Measurements from ENCODE around the gene RPA4. TPM values are rescaled to one million over a fixed set of nuclear protein-coding genes. Genes with fewer than 3 reads are reported as not detected.
"Not testable (repeated sequence)": the region's sequence is repeated elsewhere in the genome, so short reads cannot be mapped to it uniquely, and the experiment has no call there.

The RPA4 gene
- total and polyA plus RNA-seq, 2 experiments from 2014 or later: 1.0 to 1.4 TPM

DNA sequence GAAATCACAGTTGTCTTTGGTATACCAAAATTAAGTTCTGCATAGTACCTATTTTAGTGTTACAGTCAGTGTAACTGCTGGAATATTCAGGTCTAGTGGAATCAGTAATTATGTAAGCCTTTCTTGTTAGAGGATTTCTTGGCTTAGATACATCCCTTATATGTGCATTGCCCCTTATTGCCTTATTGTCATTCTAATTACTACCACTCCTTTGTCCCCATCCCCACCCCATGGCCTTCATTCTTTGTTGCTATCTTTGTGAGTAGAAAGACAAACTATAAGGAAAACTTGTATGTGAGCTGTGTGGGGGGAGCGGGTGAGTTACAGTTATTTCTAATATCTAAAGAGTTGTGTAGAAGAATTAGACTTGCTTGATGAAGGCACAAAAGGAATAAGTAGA is 36.9 kb upstream of the RPA4 start (continued):
- TF ChIP-seq, protein P1, sequence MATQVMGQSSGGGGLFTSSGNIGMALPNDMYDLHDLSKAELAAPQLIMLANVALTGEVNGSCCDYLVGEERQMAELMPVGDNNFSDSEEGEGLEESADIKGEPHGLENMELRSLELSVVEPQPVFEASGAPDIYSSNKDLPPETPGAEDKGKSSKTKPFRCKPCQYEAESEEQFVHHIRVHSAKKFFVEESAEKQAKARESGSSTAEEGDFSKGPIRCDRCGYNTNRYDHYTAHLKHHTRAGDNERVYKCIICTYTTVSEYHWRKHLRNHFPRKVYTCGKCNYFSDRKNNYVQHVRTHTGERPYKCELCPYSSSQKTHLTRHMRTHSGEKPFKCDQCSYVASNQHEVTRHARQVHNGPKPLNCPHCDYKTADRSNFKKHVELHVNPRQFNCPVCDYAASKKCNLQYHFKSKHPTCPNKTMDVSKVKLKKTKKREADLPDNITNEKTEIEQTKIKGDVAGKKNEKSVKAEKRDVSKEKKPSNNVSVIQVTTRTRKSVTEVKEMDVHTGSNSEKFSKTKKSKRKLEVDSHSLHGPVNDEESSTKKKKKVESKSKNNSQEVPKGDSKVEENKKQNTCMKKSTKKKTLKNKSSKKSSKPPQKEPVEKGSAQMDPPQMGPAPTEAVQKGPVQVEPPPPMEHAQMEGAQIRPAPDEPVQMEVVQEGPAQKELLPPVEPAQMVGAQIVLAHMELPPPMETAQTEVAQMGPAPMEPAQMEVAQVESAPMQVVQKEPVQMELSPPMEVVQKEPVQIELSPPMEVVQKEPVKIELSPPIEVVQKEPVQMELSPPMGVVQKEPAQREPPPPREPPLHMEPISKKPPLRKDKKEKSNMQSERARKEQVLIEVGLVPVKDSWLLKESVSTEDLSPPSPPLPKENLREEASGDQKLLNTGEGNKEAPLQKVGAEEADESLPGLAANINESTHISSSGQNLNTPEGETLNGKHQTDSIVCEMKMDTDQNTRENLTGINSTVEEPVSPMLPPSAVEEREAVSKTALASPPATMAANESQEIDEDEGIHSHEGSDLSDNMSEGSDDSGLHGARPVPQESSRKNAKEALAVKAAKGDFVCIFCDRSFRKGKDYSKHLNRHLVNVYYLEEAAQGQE (IDR thresholded peaks at IDR 0.05; ENCODE audit: unreplicated experiment): no peak
- TF ChIP-seq ZNF331 (CRISPR knock-in tag; IDR thresholded peaks at IDR 0.05; ENCODE audit: low read depth): no peak
- TF ChIP-seq CREB1 (CRISPR knock-in tag; IDR thresholded peaks at IDR 0.05; ENCODE audit: low read depth): no peak

DNA sequence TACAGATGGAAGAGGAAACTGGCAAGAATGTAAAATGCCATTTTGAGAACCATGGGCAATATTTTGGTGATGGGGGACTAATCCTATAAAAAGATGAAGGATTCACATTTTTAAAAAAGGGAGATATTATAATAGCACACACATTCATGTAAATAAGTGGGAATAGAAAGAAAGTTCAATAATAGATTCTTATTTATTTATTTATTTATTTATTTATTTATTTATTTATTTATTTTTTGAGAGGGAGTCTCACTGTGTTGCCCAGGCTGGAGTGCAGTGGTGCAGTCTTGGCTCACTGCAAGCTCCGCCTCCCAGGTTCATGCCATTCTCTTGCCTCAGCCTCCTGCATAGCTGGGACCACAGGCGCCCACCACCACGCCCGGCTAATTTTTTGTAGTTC is 24.3 kb upstream of the RPA4 start:
- not testable (repeated sequence) for H3K27ac Mint-ChIP-seq; H3K9me3 Mint-ChIP-seq; H3K36me3 ChIP-seq (ENCODE audit: insufficient read depth); H3K79me2 ChIP-seq (replicated peaks; ENCODE audit: insufficient read depth); H3K4me2 ChIP-seq; H3K27ac ChIP-seq (ENCODE audit: low read depth); H3K4me3 Mint-ChIP-seq; H3K27me3 ChIP-seq (ENCODE audit: insufficient read depth); H3K27me3 Mint-ChIP-seq (ENCODE audit: insufficient read depth, low read depth, poor library complexity); H2AFZ ChIP-seq; H3K9me2 ChIP-seq (ENCODE audit: insufficient read depth); H3K36me3 Mint-ChIP-seq (ENCODE audit: low read depth); H4K20me1 ChIP-seq (replicated peaks; ENCODE audit: insufficient read depth); ATAC-seq; H3K4me1 Mint-ChIP-seq; H3K4me3 ChIP-seq; DNase-seq (ENCODE audit: low spot score); H3F3A ChIP-seq (replicated peaks; ENCODE audit: low read depth); H3K4me1 ChIP-seq (ENCODE audit: insufficient read depth)

DNA sequence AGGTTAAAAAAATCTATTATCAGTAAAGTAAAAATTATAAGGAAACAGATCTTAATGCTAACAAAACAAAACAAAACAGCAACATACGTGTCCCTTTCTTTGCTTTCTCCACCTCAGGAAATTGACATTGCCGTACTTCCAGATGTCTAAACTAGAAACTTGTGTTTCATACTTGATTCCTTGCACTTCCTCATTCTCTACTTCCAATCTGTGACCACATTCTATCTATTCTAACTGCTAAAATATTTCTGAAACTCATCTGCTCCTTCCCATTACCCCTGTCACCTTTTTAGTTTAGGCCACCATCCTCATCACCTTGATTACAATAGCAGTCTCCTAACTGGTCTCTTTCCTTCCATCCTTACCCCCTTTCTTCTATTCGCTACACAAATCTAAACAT is 22.5 kb upstream of the RPA4 start:
- no peaks in the 10 kb centered on the region for H3K79me2 ChIP-seq (replicated peaks; ENCODE audit: insufficient read depth)
- H3K4me1 ChIP-seq (ENCODE audit: insufficient read depth): no peaks in the 10 kb centered on the region
- no peak overlapping the region for H2AFZ ChIP-seq
- H3K4me3 ChIP-seq: no peak overlapping the region
- ATAC-seq (no peak), DNase-seq (ENCODE audit: low spot score) (no peak)
- no peak overlapping the region for H3K4me2 ChIP-seq
- H4K20me1 ChIP-seq (replicated peaks; ENCODE audit: insufficient read depth): no peaks in the 10 kb centered on the region
- no peaks in the 10 kb centered on the region for H3K9me2 ChIP-seq (ENCODE audit: insufficient read depth)
- no peaks in the 10 kb centered on the region for H3F3A ChIP-seq (replicated peaks; ENCODE audit: low read depth)
- no peaks in the 10 kb centered on the region for H3K27me3 ChIP-seq (ENCODE audit: insufficient read depth)
- Mint-ChIP-seq H3K27me3 (ENCODE audit: insufficient read depth, low read depth, poor library complexity) (peaks cover 2% of the 10 kb centered on the region), H3K4me1 (no peaks in the 10 kb centered on the region), H3K9me3 (no peaks in the 10 kb centered on the region), H3K4me3 (no peak overlapping the region), H3K36me3 (ENCODE audit: low read depth) (no peaks in the 10 kb centered on the region), H3K27ac (no peak overlapping the region)
- no peak overlapping the region for H3K27ac ChIP-seq (ENCODE audit: low read depth)
- H3K36me3 ChIP-seq (ENCODE audit: insufficient read depth): no peaks in the 10 kb centered on the region
- TF ChIP-seq ZNF331 (CRISPR knock-in tag; IDR thresholded peaks at IDR 0.05; ENCODE audit: low read depth): no peak
- TF ChIP-seq ZNF114 (CRISPR knock-in tag; IDR thresholded peaks at IDR 0.05): no peak
- TF ChIP-seq, protein P2, sequence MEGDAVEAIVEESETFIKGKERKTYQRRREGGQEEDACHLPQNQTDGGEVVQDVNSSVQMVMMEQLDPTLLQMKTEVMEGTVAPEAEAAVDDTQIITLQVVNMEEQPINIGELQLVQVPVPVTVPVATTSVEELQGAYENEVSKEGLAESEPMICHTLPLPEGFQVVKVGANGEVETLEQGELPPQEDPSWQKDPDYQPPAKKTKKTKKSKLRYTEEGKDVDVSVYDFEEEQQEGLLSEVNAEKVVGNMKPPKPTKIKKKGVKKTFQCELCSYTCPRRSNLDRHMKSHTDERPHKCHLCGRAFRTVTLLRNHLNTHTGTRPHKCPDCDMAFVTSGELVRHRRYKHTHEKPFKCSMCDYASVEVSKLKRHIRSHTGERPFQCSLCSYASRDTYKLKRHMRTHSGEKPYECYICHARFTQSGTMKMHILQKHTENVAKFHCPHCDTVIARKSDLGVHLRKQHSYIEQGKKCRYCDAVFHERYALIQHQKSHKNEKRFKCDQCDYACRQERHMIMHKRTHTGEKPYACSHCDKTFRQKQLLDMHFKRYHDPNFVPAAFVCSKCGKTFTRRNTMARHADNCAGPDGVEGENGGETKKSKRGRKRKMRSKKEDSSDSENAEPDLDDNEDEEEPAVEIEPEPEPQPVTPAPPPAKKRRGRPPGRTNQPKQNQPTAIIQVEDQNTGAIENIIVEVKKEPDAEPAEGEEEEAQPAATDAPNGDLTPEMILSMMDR (conservative IDR thresholded peaks at IDR 0.05; ENCODE audit: low read depth in 2 of 2): no peak
- no peak for TF ChIP-seq POLR2AphosphoS5 (IDR thresholded peaks at IDR 0.05; ENCODE audit: low read depth)
- no peak for TF ChIP-seq CREB1 (CRISPR knock-in tag; IDR thresholded peaks at IDR 0.05; ENCODE audit: low read depth)
- TF ChIP-seq JUNB (IDR thresholded peaks at IDR 0.05; ENCODE audit: unreplicated experiment): no peak
- TF ChIP-seq, protein P3, sequence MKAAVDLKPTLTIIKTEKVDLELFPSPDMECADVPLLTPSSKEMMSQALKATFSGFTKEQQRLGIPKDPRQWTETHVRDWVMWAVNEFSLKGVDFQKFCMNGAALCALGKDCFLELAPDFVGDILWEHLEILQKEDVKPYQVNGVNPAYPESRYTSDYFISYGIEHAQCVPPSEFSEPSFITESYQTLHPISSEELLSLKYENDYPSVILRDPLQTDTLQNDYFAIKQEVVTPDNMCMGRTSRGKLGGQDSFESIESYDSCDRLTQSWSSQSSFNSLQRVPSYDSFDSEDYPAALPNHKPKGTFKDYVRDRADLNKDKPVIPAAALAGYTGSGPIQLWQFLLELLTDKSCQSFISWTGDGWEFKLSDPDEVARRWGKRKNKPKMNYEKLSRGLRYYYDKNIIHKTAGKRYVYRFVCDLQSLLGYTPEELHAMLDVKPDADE (IDR thresholded peaks at IDR 0.05): no peak

Measured in GM23338 (cell line).